Left colon (tissue), 2 donors: ENCODE data around the gene OSBPL10. TPM values are rescaled to one million over a fixed set of nuclear protein-coding genes. Genes with fewer than 3 reads are reported as not detected.

Source experiments
- ATAC-seq: fragments of 200-7000 bp; cut with Tn5 transposase; one replicate; pipeline ENCODE4 v1.9.1; 2020; ENCODE audit warnings: mild to moderate bottlenecking, moderate library complexity
- DNase-seq, 2 donors: peaks; one replicate each; pipeline ENCODE4 v3.0.0-alpha.2; 2020
- intact Hi-C, 2 donors: fragments of 100-400 bp; cut with DNase I in 1 of 2; cut with micrococcal nuclease in 1 of 2; formaldehyde crosslinking; loops; one replicate each; pipeline versions ENCODE4 v1.11.2 to v1.14.0; 2022; cut with DNase I, micrococcal nuclease
- total RNA-seq, 2 donors: library from RNA; stranded (reverse); fragmentation: NEBNext Ultra II Directional; extraction: Animal tissue kit (Norgen Biotek cat#: 25700); gene quantifications; one replicate each; pipeline ENCODE4 v1.2.1, GENCODE V29; 2021
- donor health status: DM: no; HTN: no; CAD: no.
- donor health status: DM: yes; HTN: yes; CAD: no.

Gene OSBPL10
- total RNA-seq, 2 donors from 2014 or later, result 16.2 to 19.6 TPM

- DNase-seq (no peak), ATAC-seq (no peak)
These were observed 47.0 kb downstream of the OSBPL10 start for GRCh38 chr3:31934018-31934417.

GRCh38 chr3:31932990-31933389, 48.1 kb downstream of the OSBPL10 start:
- ATAC-seq (no peak), DNase-seq (no peak)
- intact Hi-C loops, result no loop called here

More at GRCh38 chr3:31934018-31934417, 47.0 kb downstream of the OSBPL10 start:
- intact Hi-C loops, result no loop called here

- ATAC-seq, result no peak
- no peak for DNase-seq
- intact Hi-C loops, result no loop called here
These were observed 51.1 kb downstream of the OSBPL10 start for GRCh38 chr3:31929826-31930502.

DNA sequence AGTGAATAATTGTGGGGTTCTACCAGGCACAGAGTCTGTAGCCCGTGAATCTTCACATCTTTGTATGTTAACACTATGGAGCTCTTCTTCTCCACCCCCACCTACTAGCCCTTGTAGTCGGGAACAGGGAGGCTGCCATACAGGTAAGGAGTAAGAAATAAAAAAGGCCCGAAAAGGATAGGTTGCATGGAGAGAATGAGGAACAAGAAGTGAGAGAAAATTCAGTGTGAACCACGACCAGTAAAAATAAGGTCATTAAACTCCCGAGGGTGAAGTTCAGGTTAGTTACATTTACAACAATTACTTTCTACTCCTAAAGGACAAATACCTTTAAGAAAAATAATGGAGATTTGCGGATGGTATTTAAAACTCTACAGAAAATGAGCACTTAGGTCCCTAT, 53.3 kb downstream of the OSBPL10 start:
- intact Hi-C loops, result no loop called here
- DNase-seq (no peak), ATAC-seq (peak; percentile 62)

GRCh38 chr3:31926543-31926942, 54.5 kb downstream of the OSBPL10 start:
- DNase-seq, result no peak
- intact Hi-C loops, result no loop called here
- no peak for ATAC-seq

- intact Hi-C loops, result no loop called here
- ATAC-seq (no peak), DNase-seq (no peak)
These were observed 55.8 kb downstream of the OSBPL10 start for GRCh38 chr3:31925271-31925630.

DNA sequence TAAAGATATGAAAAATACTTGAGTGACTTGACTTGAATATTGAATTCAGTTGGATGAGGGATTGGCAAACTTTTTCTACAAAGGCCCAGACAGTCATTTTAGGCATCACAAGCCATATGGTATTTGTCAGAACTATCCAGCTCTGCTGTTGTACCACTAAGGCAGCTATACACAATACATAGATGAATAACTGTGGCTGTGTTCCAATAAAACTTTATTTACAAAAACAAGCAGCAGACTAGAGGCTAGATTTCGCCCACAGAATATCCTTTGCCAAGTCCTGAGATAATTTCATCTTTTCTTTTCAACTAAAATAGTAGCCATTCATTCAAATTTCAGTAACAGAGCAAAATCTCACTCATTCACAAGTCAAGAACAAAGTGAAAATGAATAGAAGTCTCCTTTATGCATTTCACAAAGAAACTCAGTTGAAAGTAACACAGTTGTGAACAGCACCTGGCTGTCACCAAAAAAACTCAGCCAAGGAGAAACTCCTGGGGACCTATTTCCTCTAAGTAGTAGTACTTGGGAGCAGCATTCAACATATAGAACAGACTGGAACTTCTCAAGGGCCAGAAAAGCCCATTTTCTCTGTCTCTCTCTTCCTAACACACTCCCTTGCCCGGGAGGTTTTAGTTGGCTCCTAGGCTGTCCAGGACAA, 56.3 kb downstream of the OSBPL10 start:
- no peak for ATAC-seq
- intact Hi-C loops, result no loop called here

GRCh38 chr3:31922962-31923361, 58.1 kb downstream of the OSBPL10 start:
- intact Hi-C loops, result no loop called here
- no peak for DNase-seq
- ATAC-seq, result peak; percentile 85

More for the DNA sequence above, 56.3 kb downstream of the OSBPL10 start:
- no peak for DNase-seq

DNA sequence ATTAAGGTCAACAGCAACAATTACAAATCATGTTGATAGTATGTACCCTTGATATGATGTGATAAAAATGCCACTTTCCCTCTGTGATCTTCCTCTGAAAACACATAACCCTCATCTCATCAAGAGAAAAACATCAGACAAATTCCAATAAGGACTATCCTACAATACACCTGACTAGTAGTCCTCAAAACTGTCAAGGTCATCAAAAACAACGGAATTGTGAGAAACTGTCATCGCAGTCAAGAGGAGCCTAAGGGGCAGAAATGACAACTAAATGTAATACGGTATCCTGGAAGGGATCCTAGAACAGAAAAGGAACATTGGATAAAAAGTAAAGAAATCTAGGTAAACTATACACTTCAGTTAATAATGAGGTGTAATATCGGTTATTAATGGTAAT, 59.2 kb downstream of the OSBPL10 start:
- intact Hi-C loops, result no loop called here
- ATAC-seq, result no peak

GRCh38 chr3:31920310-31920709, 60.8 kb downstream of the OSBPL10 start:
- ATAC-seq, result no peak
- DNase-seq, result no peak
- intact Hi-C loops, result no loop called here

More for the DNA sequence above, 59.2 kb downstream of the OSBPL10 start:
- DNase-seq, result no peak

DNA sequence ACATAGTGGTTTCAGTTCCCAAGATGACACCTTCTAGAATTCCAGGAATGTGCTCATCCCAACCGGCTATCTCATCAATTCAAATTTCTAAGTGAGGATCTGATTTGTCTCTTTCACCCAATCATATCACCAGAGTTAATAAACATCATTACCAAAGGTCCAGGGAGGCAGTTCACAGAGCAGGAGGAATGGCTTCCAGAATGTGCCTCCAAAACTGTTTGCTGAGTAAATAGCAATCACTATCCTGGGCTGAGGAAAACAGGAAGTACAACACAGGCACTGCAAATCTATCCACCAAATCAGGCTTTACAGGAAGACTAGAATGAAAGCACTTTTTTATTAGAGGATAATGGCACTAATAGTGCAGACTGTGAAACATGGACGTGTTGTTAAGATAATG, 61.5 kb downstream of the OSBPL10 start:
- ATAC-seq, result peak; percentile 28
- intact Hi-C loops, result no loop called here

DNA sequence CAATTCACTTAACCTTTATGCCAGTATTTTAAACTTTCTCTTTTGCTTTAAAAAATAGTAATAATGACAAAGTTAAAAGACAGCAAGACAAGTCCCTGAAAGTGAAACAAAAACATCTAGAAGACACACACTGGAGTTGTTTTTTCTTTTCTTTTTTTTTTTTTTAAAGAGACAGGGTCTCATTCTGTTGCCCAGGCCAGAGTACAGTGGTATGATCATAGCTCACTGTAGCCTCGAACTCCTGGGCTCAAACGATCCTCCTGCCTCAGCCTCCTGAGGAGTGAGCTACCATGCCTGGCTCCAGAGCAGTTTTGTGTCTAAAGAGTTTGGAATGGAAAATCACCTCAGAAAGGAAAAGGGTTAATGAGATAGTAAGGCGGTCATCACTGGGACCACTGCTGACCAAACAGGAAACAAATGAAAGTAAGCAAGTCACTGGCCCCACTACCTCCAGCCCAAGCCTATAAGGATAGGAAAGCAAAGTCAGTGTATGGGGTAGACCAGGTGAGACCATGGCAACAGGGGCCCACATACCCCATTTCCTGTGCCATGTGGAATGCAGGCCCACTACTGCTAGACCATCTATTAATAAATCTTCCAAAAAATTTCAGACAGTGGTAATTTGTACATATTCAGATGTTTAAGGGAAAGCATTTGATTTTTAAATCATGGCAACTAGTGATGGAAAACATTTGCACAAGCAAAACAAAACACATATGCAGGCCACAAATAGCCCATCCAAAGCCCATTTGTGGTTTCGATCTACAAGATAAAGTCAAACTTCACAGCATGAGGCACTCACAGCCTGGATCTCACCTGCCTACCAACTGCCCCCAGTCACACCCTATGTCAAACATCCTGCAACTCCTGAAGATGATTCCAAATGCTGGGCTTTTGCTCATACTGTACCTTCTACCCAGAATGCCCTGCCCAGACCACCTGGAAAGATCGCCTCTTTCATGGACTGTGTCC, 62.6 kb downstream of the OSBPL10 start:
- ATAC-seq, result peak; percentile 56
- intact Hi-C loops, result no loop called here
- no peak for DNase-seq

More for the DNA sequence above, 61.5 kb downstream of the OSBPL10 start:
- no peak for DNase-seq

DNA sequence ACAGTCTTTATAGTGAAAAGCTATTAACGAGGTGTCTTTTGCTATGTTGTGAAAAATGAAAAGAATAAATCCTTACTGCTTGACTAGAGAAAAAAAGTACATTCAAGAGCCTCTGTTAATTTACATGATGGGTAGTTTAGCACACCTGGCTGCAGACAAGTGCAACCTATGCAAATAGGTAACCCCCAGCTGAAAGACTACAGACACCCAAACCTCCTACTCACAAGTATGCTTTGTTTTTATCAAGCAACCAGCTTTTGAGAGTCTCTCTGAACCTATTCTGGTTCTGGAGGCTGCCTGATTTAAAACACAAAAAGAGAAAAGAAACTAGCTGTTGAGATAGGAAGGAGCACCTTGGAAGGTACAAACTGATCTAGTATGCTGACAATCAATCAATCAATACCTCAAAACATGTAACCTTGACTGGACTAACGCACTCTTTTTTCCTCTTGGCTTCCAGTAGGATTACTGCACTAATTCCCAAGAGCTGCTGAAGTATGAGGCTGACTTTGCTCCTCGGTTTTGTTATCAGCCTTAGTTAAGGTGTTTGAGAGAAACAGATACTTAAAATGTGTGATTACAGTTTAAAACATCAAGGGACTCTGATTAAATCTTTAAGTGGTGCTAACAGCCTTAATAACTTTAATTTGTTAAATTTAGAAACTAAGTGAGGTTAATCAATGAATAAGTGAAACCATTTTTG, 63.6 kb downstream of the OSBPL10 start:
- intact Hi-C loops, result no loop called here
- ATAC-seq (no peak), DNase-seq (no peak)

GRCh38 chr3:31911643-31912042, 69.4 kb downstream of the OSBPL10 start:
- no peak for ATAC-seq
- intact Hi-C loops, result no loop called here
- no peak for DNase-seq

- ATAC-seq, result no peak
- intact Hi-C loops, result no loop called here
- no peak for DNase-seq
These were observed 69.9 kb downstream of the OSBPL10 start for GRCh38 chr3:31911124-31911523.

DNA sequence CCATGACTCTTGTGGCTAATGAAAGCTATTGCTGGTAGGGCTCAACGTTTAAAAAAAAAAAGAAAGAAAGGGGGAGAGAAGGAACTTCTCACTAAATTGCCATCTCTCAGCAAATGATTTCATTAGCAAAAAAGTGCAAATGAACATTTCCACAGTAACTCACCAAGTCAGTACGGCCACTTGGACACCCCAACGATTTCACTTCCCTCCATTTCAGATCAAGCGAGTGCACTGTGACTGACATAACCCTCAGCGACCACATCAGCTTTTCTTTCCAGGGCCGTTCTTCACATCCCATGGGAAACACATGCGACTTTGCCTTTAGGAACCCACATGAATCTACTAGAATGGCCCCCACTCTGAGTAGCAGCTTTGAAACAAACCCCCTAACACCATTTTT, 71.6 kb downstream of the OSBPL10 start:
- ATAC-seq (no peak), DNase-seq (no peak)
- intact Hi-C loops, result no loop called here

- intact Hi-C loops, result no loop called here
- ATAC-seq, result no peak
- DNase-seq, result no peak
These were observed 72.5 kb downstream of the OSBPL10 start for GRCh38 chr3:31908391-31909097.

GRCh38 chr3:31906182-31906581, 74.9 kb downstream of the OSBPL10 start:
- no peak for ATAC-seq
- intact Hi-C loops, result no loop called here
- DNase-seq, result no peak
